Pancreas (tissue), 10 donors: ENCODE results near the gene ITPK1. TPM values are rescaled to one million over a fixed set of nuclear protein-coding genes. Genes with fewer than 3 reads are reported as not detected.
"Not testable (repeated sequence)": the region's sequence is repeated elsewhere in the genome, so short reads cannot be mapped to it uniquely, and the experiment has no call there.

Experiments used
- ATAC-seq, 4 donors: fragments of 200-7000 bp; cut with Tn5 transposase; one replicate each; pipeline versions ENCODE4 v1.8.0 to v1.9.1; 2020; ENCODE audit warnings: mild to moderate bottlenecking in 4 of 4, moderate library complexity in 4 of 4
- DNase-seq, 6 donors: peaks; one replicate each; pipeline ENCODE4 v3.0.0-alpha.2; 2020
- FAIRE-seq: peaks from 2 replicates; lab custom pipeline; 2012; peaks lifted over from hg19 to GRCh38; lab: Jason Lieb, UNC
- H3K27ac ChIP-seq, 4 donors: fragments of 200-600 bp; sonication (generic); 1 replicate in 3 of 4; 2 replicates in 1 of 4; pipeline versions ENCODE4 v1.5.0 to v1.8.0; 2020
- H3K27me3 ChIP-seq, 4 donors: fragments of 200-600 bp; one replicate each; pipeline ENCODE4 v1.8.0; 2021
- H3K36me3 ChIP-seq, 3 donors: fragments of 200-600 bp; sonication (generic) in 1 of 3; one replicate each; pipeline versions ENCODE4 v1.5.0 to v1.8.0; 2020 to 2021
- H3K4me1 ChIP-seq, 3 donors: fragments of 200-600 bp; one replicate each; pipeline ENCODE4 v1.8.0; 2021
- H3K4me3 ChIP-seq, 4 donors: fragments of 200-600 bp; sonication (generic) in 2 of 4; one replicate each; pipeline versions ENCODE4 v1.5.0 to v1.8.0; 2020 to 2021
- H3K9me3 ChIP-seq, 4 donors: fragments of 200-600 bp; one replicate each; pipeline ENCODE4 v1.8.0; 2021
- CTCF ChIP-seq, 4 donors: fragments of 200-600 bp; sonication (generic) in 3 of 4; IDR thresholded peaks; one replicate each; pipeline versions ENCODE4 v1.5.0 to v1.8.0; 2021; ENCODE audit warnings: antibody characterized with exemption in 4 of 4
- WGBS, 2 donors: extraction: QIAGEN DNeasy Blood & Tissue Kit; methylation state at CpG; one replicate each; pipeline ENCODE4 v1.1.7; 2013; 5-methylcytosine and 5-hydroxymethylcytosine counted together
- intact Hi-C, 3 donors: fragments of 100-400 bp; cut with DNase I; formaldehyde crosslinking; loops; one replicate each; pipeline versions ENCODE4 v1.11.1 to v1.14.2; 2022
- polyA plus RNA-seq, 2 donors: library from polyadenylated mRNA; stranded (reverse); fragments of 200-250 nt; gene quantifications; one replicate each; pipeline ENCODE4 v1.2.3, GENCODE V29; 2013
- total RNA-seq, 6 donors: library from RNA; stranded (reverse); fragmentation: NEBNext Ultra II Directional in 4 of 6; extraction: Animal tissue kit (Norgen Biotek cat#: 25700) in 4 of 6; gene quantifications; one replicate each; pipeline versions ENCODE4 v1.2.1 to v1.2.4, GENCODE V29; 2021 to 2023
- donor health status: healthy with polysubstance abuse.
- donor health status: DM: no; HTN: no; CAD: no; lungs with moderate emphysema.
- donor health status: DM: no; HTN: no; CAD: no.
- donor health status: control.
- donor health status: control.
- donor health status: Bipolar disorder and iron deficiency.
- donor health status: DM: yes; HTN: yes; CAD: no.
- donor health status: DM: no; HTN: no; CAD: no.
- donor health status: DM: no; HTN: no; CAD: no.
- donor health status: DM: yes; HTN: yes; CAD: no.

Gene ITPK1
- total and polyA plus RNA-seq, 8 donors = 23.2 to 38.3 (median 33.0) TPM

GRCh38 chr14:93148979-93149378 lies 33.3 kb upstream of the ITPK1 start:
- Histone ChIP-seq H3K36me3 (no peaks in the 10 kb centered on the region), H3K27ac (no peak overlapping the region), H3K27me3 (no peaks in the 10 kb centered on the region), H3K4me3 (no peak overlapping the region), H3K4me1 (peaks cover 0 to 16% (median 14%) of the 10 kb centered on the region in 3 donors), H3K9me3 (no peaks in the 10 kb centered on the region)
- ATAC-seq (no peak), DNase-seq (no peak), FAIRE-seq (no peak)
- WGBS, 2 donors = 87 to 88% methylated on average over 8 of the region's 8 CpGs
- intact Hi-C loops = loop anchor here in 1 of 3 donors (10.0 kb wide), 1 partner anchor 194 kb away; no protein-coding TSS in a partner anchor
- no peak for TF ChIP-seq CTCF (IDR thresholded peaks at IDR 0.05)

GRCh38 chr14:93146119-93146518 lies 30.4 kb upstream of the ITPK1 start:
- H3K9me3 ChIP-seq = no peaks in the 10 kb centered on the region
- FAIRE-seq = no peak
- no peak overlapping the region for H3K4me3 ChIP-seq
- ATAC-seq = no peak
- H3K27me3 ChIP-seq = no peaks in the 10 kb centered on the region
- no peak overlapping the region for H3K27ac ChIP-seq
- no peak for TF ChIP-seq CTCF (IDR thresholded peaks at IDR 0.05)
- H3K36me3 ChIP-seq = no peaks in the 10 kb centered on the region
- 81 to 82% methylated on average over 9 of the region's 9 CpGs for WGBS, 2 donors
- intact Hi-C loops = loop anchor here in 1 of 3 donors (10.0 kb wide), 1 partner anchor 191 kb away; no protein-coding TSS in a partner anchor
- no peak for DNase-seq
- peaks cover 0 to 8% (median 8%) of the 10 kb centered on the region in 3 donors for H3K4me1 ChIP-seq

- DNase-seq (no peak), FAIRE-seq (no peak), ATAC-seq (no peak)
- H3K27ac ChIP-seq = no peak overlapping the region
- H3K4me3 ChIP-seq = no peak overlapping the region
- H3K4me1 ChIP-seq = peaks cover 4 to 6% (median 5%) of the 10 kb centered on the region in 3 donors
- WGBS, 2 donors = 66 to 68% methylated on average over 13 of the region's 13 CpGs
- no peak for TF ChIP-seq CTCF (IDR thresholded peaks at IDR 0.05)
- H3K36me3 ChIP-seq = no peaks in the 10 kb centered on the region
- no peaks in the 10 kb centered on the region for H3K9me3 ChIP-seq
- no peaks in the 10 kb centered on the region for H3K27me3 ChIP-seq
- intact Hi-C loops = loop anchor here in 1 of 3 donors (10.0 kb wide), 1 partner anchor 188 kb away; no protein-coding TSS in a partner anchor
These were observed 27.3 kb upstream of the ITPK1 start for GRCh38 chr14:93142854-93143652.

GRCh38 chr14:93137864-93138263 lies 22.1 kb upstream of the ITPK1 start:
- H3K4me3 ChIP-seq = no peak overlapping the region
- intact Hi-C loops = loop anchor here in 1 of 3 donors (5.0 kb wide), 1 partner anchor 186 kb away; no protein-coding TSS in a partner anchor
- DNase-seq (peak; percentile 78 to 96 (median 85)), FAIRE-seq (no peak), ATAC-seq (peak; percentile 72 to 80 (median 78))
- H3K27me3 ChIP-seq = no peaks in the 10 kb centered on the region
- peak overlapping the region in 2 of 4 donors; percentile 46 to 52 for H3K27ac ChIP-seq
- TF ChIP-seq CTCF (IDR thresholded peaks at IDR 0.05) = peak in 1 of 4 donors; percentile 16
- peaks cover 16 to 21% (median 20%) of the 10 kb centered on the region in 3 donors for H3K4me1 ChIP-seq
- no peaks in the 10 kb centered on the region for H3K9me3 ChIP-seq
- 16 to 23% methylated on average over 17 of the region's 17 CpGs for WGBS, 2 donors
- no peaks in the 10 kb centered on the region for H3K36me3 ChIP-seq

- Histone ChIP-seq H3K27ac (peak overlapping the region in 2 of 4 donors; percentile 80 to 82), H3K4me1 (peaks cover 16 to 24% (median 23%) of the 10 kb centered on the region in 3 donors)
- H3K27me3 ChIP-seq, ATAC-seq, DNase-seq, H3K4me3 ChIP-seq, FAIRE-seq, H3K9me3 ChIP-seq, H3K36me3 ChIP-seq: not testable (repeated sequence)
- intact Hi-C loops = loop anchor here in 1 of 3 donors (5.0 kb wide), 1 partner anchor 184 kb away; no protein-coding TSS in a partner anchor
- WGBS, 2 donors = 85 to 87% methylated on average over 13 of the region's 13 CpGs
These were observed 20.8 kb upstream of the ITPK1 start for GRCh38 chr14:93136508-93136907.
